HG02973 (cell line): ENCODE data around the gene ADIPOR1.
"Not testable (repeated sequence)": the region's sequence is repeated elsewhere in the genome, so short reads cannot be mapped to it uniquely, and the experiment has no call there.

Experiments
- ATAC-seq: cut with Tn5 transposase; IDR thresholded peaks from one replicate; pipeline ENCODE4 v1.9.1; 2021; ENCODE audit warnings: moderate library complexity; ENCODE audit not compliant: unreplicated experiment

Gene ADIPOR1

DNA sequence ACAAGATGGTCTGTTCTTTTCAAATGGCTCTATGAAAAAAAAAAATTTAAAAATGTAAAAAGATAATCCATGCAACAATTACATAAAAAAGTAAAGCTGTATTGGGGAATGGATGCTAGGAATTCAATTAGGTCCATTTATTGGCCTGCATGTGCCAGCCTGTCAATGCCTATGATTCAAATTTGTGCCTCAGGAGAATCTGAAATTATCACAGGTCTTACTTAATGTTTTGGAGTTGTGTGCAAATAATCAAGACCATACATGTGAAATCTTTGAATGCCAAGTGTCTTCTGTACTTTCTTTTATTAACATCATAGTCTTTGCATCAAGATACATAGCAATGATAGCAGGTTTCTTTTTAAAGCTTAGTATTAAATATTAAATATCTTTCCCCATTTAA lies 17.6 kb downstream of the ADIPOR1 start:
- no peak for ATAC-seq

DNA sequence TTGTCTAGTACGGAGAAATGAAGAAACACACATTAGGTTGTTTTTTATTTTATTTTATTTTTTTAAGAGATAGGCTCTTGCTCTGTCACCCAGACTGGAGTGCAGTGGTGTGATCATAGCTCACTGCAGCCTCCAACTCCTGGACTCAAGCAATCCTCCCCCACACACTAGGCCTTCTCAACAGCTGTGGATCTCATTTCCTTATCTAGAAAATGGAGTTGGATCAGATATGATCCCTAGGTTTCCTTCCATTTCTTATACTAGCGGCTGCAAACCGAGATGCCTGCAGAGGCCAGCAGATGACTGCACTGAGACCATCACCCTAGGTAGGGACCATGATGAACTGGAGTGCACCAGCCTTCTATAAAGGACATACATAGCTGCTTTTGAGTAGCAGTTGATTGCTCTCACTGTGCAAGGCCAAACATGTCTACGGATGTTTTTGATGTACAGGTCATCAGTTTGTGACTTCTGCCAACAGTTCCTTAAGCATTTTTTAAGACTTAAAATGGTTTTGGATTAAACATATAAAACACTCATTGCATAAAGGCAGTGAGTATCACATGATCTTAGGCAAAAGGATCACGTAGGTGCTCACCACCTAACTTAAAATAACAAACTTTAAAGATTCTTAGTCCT lies 19.7 kb downstream of the ADIPOR1 start:
- ATAC-seq: no peak

DNA sequence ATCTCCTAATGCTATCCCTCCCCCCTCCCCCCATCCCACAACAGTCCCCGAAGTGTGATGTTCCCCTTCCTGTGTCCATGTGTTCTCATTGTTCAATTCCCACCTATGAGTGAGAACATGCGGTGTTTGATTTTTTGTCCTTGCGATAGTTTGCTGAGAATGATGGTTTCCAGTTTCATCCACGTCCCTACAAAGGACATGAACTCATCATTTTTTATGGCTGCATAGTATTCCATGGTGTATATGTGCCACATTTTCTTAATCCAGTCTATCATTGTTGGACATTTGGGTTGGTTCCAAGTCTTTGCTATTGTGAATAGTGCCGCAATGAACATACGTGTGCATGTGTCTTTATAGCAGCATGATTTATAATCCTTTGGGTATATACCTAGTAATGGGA lies 21.7 kb downstream of the ADIPOR1 start:
- not testable (repeated sequence) for ATAC-seq

DNA sequence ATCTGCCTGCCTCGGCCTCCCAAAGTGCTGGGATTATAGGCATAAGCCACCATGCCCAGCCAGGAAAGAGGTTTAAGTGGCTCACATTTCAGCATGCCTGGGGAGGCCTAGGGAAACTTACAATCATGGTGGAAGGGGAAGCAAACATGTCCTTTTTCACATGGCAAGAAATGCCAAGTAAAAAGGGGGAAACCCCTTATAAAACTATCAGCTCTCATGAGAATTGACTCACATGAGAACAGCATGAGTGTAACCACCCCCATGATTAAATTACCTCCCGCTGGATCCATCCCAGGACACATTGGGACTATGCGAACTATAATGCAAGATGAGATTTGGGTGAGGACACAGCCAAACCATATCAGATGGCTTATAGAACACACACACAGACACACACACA lies 22.3 kb downstream of the ADIPOR1 start:
- no peak for ATAC-seq

DNA sequence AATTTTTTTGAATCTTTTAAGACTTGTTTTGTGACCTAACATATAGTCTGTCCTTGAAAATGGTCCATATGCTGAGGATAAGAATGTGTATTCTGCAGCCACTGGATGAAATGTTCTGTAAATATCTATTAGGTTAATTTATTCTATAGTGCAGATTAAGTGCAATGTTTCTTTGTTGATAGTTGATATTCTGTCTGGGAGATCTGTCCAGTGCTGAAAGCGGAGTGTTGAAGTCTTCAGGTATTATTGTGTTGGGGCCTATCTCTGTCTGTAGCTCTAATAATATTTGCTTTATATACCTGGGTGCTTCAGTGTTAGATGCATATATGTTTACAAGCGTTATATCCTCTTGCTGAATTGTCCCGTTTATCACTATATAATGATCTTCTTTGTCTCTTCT lies 23.4 kb downstream of the ADIPOR1 start:
- no peak for ATAC-seq

DNA sequence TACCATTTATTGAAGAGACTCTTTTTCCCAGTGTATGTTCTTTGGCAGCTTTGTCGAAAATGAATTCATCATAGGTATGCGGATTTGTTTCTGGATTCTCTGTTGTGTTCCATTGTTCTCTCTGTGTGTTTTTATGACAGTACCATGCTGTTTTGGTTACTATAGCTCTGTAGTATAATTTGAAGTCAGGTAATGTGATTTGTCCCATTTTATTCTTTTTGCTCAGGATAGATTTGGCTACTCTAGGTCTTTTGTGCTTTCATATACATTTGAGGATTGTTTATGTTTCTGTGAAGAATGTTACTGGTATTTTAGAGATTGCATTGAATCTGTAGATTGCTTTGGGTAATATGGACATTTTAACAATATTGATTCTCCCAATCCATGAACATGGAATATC lies 25.6 kb downstream of the ADIPOR1 start:
- no peak for ATAC-seq

DNA sequence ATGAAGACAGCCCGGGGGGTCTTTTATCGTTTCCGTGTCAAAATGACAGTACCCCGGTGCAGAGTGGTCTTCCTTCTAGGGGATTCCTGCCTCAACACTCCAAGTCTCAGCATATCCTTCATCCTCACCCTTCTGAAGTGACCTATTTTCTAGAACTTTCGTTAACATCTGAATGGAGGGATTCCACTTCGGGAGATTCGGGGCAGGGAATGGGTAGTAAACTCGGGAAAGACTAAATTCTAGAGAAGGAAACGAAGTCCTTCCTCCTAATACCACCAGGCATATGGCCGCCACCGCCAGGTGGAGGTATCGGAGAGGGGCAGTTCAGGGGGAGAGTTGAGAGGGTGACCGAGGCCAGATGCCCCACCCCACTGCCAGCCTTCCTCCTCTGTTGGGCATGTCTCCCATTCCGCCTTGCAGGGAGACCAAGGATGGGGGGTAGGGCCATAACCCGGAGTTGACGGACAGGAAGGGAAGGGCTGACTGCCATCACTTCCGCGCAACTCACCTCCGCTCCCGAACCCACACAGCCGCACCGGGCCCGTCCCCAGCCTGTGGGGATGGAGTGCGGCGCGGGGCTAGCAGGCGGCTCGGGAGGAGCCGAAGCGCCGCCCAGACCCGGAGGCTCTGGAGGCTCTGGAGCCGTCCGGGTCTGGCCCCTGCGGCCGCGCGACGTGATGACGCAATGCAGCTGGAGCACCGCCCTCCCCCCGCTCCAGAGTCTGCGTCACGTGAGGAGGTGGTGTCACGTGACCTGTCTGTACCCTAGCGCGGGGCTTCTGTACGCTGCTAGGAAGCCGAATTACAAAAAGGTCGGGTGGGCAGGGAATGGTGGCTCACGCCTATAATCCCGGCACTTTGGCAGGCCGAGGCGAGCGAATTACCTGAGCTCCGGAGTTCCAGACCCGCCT lies 31.3 kb downstream of the ADIPOR1 start, which contains the start of gene KLHL12:
Gene KLHL12, minus strand, starts transcription at position 654 of the 911 bp plus-strand sequence. CDS start 2,072 bp downstream, outside the sequence.
- ATAC-seq: peak; percentile 81

DNA sequence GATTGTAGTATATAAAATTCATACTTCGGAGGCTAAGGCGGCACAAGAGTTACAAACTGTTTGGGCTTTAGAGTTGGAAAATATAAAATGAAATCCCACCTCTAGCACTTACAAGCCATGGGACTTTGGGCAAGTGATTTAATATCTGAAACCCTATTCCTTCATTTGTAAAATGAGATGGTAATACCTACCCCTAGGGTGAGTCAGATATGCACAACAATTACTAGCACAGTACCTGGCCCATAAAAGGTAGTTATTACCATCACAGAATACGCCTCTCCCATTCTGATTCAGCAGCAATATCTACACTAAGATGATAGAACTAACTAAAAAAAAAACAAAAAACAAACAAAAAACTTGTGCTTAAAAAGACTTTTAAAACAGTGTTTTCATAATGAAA lies 34.6 kb downstream of the ADIPOR1 start:
- ATAC-seq: no peak

DNA sequence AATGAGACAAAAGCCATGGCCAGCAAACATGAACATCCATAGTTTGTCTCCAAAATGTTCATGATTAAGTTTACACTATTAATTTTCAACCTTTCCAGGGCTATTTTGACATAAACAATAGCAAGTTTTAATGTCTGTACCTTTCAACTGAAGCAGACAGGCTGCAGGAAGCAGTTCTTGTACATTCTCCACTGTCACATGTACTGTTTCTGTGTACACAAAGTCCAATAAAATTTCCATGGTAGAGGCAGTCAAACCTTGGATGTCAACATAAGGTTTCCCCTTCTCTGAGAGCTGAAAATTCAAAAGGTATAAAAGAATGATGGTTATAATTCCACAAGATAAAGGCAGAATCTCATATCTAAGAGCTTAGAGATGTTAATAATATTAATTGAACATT lies 38.5 kb downstream of the ADIPOR1 start:
- no peak for ATAC-seq

DNA sequence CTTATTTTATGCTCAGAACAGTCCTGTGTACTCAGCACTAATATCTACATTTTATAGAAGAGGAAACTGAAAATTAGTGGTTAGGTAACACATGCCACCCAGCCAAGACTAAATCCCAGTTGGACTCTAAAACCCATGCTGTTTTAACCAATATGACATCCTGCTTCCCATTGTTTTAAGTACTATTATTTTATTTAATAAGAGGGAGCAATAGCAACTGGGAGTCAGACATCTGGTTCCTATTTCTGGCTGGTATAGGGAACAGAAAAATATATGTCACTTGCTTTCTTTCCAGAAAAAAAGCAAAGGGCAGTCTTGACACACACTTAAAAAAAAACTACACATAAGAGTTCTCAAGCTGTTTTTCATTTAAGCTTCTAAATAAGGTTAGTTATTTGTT lies 43.0 kb downstream of the ADIPOR1 start:
- no peak for ATAC-seq

DNA sequence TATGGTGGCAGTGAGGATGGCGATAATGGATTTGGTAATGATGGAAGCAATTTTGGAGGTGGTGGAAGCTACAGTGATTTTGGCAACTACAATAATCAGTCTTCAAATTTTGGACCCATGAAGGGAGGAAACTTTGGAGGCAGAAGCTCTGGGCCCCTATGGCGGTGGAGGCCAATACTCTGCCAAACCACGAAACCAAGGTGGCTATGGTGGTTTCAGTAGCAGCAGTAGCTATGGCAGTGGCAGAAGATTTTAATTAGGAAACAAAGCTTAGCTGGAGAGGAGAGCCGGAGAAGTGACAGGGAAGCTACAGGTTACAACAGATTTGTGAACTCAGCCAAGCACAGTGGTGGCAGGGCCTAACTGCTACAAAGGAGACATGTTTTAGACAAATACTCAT lies 45.6 kb downstream of the ADIPOR1 start:
- not testable (repeated sequence) for ATAC-seq

DNA sequence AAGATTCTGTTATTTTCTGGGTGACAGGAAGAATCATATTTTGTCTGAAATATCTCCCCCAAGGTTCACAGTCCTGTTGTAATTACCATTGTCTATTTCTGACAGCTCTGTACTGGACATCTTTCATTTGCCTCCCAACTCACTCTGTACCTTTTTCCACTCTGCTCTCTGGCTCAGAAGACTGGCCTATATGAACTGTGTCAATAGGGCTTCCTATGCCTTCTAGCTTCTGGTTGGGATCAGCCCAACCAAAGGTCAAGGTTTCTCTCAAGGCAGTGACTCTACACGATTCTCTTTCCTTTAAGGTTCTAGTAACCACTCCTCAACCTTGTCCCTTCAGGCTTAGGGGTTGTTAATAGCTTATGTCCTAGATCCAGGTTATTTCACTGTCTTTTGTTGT lies 48.6 kb downstream of the ADIPOR1 start:
- no peak for ATAC-seq

DNA sequence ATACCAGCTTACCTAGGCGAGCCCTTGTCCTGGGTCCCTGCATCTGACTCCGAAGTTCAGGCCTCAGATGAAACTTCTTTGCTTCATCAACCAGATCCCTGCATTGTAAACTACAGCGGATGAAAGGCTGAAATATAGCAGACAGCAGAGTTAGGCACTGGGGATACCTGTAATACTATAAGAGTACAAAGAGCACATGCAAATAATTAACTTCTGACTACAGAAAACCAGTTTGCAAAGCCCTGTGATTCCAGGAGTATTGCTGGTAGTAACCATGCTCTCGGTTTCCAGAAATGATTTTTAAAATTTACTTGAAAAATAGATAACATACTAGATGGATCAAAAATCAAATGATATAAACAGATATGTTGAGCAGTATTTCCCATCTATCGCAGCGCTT lies 49.1 kb downstream of the ADIPOR1 start:
- no peak for ATAC-seq

DNA sequence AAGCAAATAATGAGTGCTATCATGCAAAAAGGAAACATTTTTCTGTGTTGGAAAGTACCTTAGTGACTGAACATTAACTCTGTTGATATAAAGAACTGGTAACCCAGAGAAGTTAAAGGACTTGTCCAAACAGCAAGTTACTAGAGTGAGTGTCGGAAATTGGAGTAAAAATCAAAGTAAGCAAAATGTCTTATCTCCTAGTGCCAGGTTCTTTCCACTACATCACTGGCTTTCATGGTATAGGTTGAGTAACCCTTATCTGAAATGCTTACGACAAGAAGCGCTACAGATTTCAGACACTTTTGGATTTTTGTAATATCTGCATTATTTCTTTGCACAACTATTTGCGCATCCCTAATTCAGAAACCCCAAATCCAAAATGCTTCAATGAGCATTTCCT lies 52.8 kb downstream of the ADIPOR1 start:
- ATAC-seq: no peak

DNA sequence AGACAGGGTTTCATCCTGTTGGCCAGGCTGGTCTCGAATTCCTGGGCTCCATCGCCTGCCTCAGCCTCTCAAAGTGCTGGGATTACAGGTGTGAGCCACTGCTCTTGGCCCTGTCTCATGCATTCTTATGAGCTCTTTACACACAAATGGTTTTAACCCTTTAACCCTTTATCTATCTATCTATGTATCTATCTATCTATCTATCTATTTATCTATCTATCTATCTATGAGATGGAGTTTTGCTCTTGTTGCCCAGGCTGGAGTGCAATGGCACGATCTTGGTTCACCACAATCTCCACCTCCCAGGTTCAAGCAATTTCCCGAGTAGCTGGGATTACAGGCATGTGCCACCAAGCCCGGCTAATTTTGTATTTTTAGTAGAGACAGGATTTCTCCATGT lies 54.3 kb downstream of the ADIPOR1 start:
- ATAC-seq: not testable (repeated sequence)

DNA sequence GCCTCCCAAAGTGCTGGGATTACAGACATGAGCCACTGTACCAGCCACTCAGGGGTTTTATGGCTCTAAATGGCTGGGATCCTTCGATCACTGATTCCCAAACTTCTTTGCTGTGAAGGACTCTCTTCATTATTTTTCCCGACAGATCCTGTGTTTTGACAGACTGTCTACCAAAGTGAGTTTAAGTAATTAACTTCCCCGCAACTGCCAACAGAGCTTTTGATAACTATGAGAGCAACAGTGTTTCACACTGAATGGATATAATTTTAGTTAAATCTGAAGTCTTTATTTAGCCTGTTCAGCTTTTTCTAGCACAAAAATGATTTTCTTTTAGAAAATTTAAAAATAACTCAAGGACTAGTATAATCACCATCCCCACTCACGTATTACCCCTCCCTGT lies 56.6 kb downstream of the ADIPOR1 start:
- ATAC-seq: no peak

DNA sequence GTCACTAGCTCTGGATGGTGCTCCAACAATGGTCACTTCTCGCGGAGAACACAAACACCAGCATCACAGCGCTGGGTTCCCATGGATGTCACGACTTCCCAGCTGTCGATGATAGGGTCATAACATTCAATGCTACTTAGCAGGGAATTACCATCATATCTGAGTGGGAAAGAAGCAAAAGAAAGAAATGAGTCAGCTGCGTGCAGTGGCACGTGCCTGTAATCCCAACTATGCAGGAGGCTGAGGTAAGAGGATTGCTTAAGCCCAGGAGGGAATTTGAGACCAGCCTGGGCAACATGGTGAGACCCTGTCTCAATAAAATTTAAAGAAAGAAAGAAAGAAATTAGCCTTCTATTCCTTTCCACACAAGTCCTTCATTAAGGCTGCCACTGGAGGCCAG lies 65.6 kb downstream of the ADIPOR1 start:
- no peak for ATAC-seq
